Right hindlimb (tissue), 1 donor: ENCODE results near the gene MACROD2.
"Not testable (repeated sequence)": the region's sequence is repeated elsewhere in the genome, so short reads cannot be mapped to it uniquely, and the experiment has no call there.

Experiments used
- DNase-seq: peaks from one replicate; pipeline ENCODE4 v3.0.0-alpha.2; 2018

Gene MACROD2

DNA sequence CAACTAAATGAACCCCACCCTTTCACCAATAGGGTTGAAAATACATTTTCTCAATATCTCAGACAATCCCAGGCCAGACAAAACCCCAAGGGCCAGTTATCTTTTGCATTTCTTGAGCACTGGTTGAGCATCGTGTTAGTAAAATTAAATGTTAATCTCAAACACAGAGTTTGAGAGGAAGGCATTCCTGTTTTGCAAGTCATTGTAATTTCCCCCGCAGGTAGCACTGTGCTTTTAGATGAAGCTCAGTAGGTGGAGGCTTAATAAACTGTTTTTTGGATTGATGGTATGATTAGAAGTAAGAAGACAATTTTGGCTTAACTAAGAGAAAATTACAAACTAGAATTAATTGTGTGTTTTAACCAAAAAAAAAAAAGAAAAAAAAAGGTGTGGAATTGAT lies 1340.7 kb downstream of the MACROD2 start:
- DNase-seq: no peak

DNA sequence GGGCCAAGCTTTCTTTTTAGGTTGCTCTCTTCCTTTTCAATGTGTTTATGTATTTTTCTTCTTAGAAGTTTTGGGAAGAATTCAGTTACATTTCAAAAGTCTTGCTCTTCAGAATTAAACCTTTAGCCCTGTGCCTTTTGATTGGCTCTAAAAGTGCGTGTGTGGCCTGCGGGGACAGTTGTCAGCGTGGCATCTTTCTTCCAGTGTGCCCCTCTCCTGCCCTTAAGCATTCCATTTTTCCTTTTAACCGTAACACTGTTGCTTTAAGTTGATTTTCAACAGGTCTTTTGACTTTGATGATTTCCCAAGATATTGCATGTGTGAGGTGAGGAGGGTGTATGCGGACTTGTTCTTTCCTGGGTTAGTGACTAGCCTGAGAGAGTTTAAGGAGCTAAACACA lies 1341.2 kb downstream of the MACROD2 start:
- no peak for DNase-seq

DNA sequence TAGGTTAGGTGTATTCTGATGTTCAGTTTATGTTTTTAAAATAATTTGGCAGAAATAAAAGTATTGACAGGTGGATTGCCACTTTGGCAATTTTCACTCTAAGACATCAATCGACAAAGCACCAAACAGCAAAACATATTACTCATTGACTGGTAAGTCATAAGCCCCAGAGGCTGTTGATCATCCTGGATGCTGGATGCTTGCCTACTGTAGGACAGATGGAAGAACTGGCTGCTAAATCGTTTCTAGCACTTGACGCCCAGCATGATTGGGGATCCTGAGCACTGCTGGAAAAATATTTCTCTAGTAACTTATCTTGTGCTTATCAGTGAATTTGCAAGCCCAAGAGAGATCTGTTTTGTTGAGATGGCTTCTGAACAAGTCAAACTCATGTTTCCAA lies 1343.9 kb downstream of the MACROD2 start:
- DNase-seq: no peak

DNA sequence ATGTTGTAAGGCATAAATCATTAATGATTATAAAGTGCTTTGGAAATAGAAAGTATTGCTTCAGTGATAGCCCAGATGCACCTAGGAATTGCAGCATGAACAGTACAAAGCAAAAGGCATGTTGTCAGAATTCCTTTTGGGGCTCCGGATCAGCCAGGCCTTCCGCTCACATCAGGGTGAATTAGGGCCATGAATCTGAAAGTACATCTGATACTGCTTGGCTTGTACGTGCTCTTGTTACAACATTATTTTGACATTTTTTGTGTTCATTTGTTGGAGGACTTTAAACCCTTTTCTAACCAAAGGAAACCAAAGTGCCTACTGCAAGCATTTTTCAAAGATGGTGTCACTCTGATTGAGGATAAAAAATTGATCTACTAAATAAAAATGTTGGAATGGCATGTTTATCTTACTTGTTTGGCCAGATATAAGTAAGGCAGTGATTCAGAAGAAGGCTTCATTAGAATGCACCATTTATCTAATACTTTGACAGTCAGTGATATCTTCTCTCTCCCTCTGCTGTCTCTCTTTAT lies 1347.7 kb downstream of the MACROD2 start:
- DNase-seq: no peak

DNA sequence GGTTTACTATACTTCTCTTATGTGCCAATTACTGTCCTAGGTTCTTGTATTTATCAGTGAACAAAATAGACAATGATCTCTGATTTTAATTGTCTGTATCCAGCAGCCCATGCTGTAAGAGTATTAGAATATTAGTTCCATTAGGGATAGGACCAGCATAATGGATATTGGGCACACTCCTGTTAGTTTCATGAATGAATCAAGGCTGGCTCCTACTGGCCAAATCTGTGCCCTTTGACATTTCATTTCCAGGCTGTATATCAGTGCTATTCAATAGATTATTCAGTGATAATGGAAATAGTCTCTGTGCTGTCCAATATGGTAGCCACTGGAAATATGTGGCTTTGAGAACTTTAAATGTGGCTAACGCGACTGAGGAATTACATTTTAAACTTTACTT lies 1350.0 kb downstream of the MACROD2 start:
- no peak for DNase-seq

DNA sequence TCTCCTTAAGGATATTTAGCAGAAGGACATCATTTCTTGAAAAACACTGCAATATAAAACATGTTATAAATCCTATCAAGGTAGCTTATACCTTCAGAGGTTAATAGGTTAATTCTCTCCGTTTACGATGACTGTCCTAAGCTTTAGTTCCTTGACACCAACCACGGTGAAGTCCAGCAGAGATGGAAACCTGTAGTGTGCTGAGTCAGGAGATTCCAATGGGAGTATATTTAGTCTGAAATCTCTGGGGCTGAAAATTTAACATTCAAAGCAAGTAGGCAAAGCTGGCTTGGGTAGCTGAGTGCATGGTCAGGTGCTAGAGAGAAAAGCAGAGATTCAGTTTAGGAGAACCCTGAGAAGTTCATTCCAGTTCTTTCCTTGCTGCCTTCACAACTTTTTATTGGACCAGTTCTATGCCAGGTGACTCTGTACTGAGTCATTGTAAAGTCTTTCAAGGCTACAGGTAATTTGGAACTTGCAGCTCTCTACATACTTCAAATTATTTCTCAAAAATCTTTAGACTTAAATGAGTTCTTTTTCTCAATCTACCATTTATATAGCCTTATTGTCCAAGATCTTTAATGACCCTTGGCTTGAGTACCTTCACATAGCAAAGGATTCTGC lies 1351.5 kb downstream of the MACROD2 start:
- DNase-seq: no peak

DNA sequence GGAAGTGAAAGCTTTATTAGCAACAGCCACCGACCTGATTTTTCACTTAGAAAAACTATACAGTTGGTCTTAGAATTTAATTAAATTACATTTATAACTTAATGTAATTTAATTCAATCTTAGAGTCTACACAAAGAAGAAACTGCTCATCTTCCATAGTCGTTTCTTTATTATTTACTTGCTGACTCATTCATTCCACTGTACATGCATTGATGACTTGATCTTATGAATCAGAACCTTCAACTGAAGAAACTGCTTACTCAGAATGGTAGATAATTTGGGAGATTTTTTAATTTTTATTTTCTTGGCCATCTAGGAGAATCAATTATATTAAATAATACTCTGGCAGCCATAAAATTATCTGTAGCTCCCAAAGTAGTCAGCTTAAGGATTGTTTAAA lies 1363.7 kb downstream of the MACROD2 start:
- DNase-seq: no peak

DNA sequence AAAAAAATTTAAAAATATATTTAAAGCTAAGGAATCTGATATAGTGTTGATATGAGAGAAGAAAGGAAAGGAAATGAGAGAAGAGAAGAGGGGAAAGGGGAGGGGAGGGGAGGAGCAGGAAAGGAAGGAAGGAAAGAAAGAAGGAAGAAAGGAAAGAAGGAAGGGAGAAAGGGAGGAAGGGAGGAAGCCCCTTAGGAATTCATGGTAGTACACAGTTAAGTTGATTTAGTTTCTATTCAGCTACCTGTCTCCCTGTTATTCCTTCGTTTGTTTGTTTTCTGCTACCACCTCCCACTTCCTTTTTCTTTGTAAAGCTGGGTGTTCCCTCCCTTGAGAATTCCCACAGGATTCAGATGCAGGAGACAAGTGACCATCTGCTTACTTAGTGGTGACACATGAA lies 1367.5 kb downstream of the MACROD2 start:
- DNase-seq: no peak

DNA sequence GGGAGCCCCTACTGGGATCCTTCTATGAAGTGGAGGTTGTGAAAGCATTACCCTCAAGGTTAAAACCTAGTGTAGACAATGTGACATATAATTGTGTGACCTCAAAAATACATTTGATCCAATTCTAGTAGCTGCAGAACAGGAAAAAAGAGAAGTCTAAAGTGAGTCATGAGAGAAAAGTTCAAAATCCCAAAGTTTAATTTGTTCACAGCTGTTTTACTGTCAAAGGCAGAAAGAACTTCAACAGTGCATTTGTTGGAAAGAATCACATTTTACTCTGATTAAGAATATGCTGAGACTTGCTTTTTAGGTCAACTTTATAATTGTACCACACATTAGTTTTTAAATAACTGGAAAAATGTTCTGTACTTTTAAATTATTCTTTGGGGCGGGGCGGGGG lies 1369.5 kb downstream of the MACROD2 start:
- no peak for DNase-seq

DNA sequence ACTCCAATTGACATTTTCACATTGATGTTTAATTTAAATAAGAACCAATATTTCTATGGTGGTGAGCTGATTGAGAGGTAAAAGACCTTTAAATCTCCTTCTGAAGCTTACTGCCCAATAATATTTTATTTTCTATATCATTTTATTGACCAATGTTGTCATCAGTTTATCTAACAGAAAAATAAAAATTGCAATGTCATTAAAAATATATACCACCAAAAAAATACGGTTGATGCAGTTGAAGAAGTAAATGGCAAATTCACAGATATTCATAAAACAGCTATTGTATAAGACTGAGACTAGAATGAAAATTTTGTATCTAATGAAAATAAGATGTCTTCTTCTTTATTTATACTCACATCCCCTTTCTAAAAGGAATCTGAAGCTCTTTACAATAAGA lies 1375.1 kb downstream of the MACROD2 start:
- DNase-seq: no peak

DNA sequence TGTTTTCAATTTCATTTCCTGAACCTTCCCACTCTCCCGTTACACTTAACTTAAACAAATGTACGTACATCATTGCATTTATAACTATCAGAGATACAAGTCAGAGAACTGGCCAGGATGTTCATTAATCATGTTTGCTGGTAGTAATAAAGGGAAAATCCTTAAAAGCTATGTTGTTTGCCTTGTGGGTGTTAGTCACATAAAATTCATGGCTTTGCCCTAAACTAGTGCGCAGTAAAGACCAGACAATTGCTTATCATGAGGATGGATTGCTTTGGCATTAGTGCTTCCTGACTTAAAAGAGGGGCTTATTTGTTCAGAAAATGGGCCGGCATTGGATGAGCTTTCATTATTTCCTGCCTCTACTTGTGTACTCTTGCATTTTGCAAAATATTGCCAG lies 1379.4 kb downstream of the MACROD2 start:
- DNase-seq: no peak

DNA sequence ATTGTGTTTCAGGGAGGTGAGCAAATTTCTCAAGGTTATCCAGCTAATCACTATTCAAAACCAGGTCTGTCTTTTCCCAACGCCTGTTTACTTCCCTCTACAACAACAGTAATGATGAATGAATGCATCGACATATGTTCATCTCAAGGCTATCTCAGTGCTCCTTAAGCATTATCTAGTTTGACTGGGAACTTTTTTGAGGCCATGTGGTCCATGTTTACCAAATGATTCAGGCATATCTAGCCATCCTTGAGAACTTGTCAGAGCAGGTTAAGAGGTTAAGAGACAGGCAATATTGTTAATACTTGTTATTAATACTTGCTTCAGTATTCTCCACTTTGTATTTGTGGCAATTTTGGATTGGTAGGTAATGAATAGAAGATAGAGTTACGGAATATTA lies 1380.5 kb downstream of the MACROD2 start:
- DNase-seq: no peak

DNA sequence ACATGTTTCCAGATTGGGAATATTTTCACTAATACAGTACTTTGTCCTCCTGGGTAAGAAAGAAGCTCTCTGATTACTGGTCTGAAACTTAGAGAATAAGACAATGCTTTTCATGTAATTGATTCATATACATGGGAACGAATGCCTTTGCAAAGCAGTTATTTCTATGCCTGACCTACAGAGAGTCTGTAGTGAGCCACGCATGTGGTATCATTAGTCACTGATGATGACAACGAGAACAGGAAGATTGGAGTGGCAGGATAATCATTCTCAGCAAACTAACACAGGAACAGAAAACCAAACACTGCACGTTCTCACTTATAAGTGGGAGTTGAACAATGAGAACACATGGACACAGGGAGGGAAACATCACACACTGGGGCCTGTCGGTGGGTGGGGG lies 1382.3 kb downstream of the MACROD2 start:
- not testable (repeated sequence) for DNase-seq

DNA sequence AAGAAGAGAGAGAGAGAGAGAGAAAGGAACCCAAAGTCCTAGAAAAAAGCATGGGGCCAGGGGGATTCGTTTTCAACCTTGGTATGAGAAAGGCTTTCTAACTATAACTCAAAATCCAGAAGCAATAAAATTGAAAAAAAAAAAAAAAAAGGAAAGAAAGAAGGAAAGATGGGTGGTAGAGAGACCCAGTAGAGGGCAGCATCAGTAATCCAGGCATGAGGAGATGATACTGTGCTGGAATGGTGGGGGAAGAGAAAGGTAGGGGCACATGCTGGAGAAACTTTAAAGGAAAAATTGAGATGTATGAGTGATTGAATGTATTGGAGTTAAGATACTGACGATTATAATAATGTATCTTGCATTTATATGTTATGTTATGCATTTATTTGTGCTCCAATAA lies 1382.8 kb downstream of the MACROD2 start:
- no peak for DNase-seq

DNA sequence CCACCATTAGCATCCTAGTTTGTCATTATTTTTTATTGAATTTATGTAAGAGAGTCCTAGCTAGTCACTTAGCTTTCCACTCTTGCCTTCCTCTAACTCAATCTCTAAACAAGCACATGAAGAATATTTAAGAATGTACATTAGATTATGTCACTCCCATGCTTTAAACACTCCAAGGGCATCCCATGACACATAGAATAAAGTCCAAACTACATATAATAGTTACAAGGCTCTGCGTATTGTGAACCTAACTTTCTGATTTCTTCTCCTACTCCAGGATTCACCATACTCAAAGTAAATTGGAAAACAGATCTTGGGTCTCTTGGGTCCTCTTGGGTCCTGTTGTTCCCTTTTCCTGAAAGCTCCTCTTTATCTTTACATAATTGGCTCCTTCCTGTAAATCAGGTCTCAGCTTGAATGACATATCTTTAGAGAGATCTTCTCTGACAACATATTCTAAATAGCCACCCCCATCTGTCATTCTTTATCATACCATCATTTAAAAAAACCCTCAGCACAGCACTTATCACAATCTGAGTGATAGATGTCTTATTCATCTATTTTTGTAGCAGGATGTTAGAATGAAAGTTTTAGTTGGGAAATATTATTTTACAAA lies 1384.5 kb downstream of the MACROD2 start:
- no peak for DNase-seq

DNA sequence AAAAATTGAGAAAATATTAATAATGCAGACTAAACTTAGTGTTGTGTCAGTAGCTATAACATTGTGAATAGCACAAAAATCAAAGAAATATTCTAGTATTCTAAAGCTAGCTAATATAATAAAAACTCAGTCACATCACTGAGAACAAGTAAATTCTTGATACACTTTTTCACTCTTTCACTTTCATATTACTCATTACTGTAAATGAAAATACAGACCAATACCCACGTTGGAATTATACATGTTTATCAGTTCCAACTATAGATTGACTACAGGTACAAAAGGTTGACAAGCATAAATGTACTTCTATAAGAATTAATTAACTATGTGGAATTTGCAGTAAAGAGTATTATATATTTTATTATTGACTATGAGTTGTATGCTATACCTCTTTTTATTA lies 1385.5 kb downstream of the MACROD2 start:
- no peak for DNase-seq

DNA sequence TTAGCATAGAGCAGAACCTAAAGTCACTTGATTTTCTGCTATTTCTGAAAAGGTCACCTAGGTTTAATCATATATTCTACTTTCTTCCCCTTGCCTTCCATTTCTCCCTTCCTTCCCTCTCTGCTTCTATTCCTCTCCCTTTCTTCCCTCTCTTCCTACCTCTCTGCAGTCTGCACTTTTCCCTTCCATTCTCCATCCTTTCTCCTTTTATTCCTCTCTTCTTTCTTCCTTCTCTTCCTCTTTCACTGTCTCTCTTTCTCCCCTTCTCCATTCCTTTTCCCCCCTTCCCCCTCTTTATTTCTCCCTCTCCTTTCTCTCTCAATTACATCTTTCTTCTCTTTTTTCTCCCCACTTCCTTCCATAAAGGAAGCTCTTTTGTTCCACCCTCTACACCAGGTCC lies 1391.9 kb downstream of the MACROD2 start:
- no peak for DNase-seq

DNA sequence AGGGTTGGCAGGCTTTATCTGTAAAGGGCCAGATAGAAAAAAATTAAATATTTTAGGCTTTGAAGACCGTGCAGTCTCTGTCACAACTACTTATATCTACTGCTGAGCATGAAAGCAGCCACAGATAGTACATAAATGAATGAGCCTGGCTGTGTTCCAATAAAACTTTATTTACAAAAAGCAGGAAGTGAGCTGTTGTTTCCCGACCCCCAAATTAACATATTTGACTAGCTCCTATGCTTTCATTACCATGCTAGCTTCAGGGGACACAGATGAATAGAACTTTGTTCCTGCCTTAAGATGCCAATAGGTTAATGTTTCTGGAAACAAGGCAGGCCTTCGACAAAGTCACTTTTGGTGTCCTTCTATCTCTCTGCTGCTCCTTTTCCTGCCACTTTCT lies 1400.1 kb downstream of the MACROD2 start:
- DNase-seq: no peak

DNA sequence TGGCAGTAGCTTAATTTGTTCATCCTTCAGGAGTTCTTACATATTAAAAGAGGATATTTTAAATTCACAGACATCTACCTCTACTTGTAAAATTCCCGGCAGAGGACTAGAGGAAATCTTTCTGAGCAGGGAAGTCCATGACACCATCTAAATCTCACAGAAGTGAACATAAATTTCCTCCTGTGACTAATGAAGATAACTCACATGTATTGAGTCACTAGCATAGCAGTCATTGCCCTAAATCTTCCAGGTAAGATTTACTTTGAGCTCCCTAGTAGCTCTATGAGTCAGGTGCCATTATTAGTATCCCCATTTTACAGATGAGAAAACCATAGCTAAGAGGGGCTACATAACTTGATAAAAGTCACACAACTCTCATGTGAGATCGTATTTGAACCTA lies 1400.7 kb downstream of the MACROD2 start:
- no peak for DNase-seq

DNA sequence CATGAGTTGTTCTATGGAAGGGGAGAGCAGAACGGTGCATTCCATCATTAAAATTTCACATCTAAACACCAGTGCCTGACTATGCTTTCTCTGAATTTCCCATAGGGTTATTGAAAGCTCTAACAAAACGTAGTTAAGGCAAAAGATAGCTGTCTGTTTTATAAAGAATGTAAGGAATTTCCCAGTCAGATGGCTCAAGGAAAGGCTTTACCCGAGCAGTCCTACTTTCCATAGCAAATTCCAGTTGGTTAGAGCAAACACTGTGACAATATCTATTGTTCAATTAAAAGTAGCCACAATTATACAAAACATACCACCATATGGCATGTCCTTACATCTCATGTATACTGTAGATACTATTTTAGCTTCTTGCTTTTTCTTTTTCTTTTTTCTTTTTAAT lies 1401.6 kb downstream of the MACROD2 start:
- DNase-seq: no peak

DNA sequence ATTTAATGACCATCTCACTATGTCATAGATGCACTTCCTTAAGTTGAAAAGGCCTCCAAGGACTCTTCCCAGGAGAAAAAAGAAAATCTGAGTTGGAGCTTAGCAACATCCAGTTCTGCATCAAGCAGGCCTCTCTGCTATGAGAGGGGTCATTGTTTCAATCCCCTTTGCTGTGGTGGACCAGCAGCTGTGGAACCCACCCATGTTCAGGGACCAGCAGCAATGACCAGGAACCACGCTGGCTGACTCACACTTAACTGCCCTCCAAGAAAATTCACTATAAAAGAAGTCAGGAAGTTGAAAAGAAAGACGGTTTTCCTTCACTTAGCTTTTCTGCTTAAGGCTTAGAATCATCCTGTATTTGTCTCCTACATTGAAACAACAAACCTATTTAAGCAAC lies 1404.5 kb downstream of the MACROD2 start:
- DNase-seq: no peak

DNA sequence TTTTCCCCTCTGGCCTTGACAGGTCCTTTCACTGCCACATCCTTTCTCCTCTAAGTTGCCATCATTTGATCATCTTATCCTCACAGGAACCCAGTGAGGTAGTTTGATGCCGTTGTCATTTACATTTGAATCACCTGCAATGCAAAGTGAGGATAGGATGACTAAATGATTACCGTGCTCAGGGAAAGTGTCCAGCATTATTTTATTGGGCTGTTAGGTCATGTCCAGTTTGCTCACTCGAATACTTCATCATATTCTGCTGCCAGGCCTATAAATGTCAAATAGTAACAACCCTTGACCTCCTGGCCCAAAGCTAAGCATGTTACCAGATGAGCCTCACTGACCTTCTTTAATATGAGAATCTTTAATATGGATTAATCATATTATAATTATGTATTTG lies 1410.8 kb downstream of the MACROD2 start:
- no peak for DNase-seq

DNA sequence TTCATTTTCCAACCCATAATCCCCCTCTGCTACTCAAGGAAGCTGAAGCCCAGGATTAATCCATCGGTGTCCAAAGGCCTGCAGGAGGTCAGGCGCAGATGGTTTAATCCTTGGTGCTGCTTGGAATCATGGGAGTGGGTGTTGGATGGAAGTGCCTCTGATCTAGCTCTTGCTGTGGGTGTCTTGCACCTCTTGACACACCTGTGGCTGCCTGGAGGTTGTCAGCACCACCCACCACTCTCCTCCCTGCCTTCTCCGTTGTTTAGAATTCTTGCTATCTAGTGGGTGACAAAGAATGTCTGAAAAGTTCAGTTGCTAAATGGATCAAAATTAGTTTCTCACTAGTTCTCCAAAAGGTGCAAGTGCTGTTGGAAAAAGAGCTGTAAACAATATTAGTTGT lies 1416.5 kb downstream of the MACROD2 start:
- DNase-seq: no peak

DNA sequence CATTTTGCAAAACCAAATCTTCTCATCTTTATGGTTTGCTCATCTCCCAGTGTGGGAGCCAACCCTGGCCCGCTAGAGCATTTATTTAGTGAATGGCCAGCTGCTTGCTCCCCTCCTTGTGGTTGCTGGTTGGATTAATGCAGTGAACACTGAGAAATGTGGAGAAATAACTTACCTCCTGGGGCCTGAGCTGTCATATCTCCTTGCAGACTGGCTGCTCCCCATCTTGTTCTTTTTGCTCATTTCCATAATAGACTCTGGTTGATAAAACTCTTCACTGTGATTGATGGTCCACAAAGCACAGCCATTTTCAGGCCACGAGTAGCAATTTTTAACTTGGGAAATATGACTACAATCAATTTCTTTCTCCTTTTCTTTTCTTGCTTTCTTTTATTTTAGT lies 1420.6 kb downstream of the MACROD2 start:
- DNase-seq: no peak

DNA sequence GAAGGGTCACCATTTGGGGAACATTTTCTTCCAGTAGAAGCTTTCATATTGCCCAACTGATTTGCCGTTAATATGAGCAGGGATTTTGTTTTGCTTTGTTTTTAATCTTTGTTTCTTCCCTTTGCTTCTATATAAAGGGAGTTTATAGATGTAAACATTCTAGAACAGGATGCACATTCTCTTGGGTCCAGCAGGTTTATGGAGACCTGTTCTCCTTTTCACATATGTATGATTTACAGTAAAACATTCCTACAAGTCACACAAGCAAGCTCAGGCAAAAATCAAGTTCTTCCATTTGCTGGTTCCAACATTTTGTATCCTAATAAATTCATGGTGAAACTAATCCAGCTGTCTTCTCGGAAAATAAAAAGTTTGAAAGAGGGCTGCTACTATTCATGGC lies 1424.5 kb downstream of the MACROD2 start:
- no peak for DNase-seq
